ENCODE results near the gene PPTC7. TPM values are rescaled to one million over a fixed set of nuclear protein-coding genes. Genes with fewer than 3 reads are reported as not detected.
"Not testable (repeated sequence)": the region's sequence is repeated elsewhere in the genome, so short reads cannot be mapped to it uniquely, and the experiment has no call there.

Gene PPTC7
- total RNA-seq, 1 donor from 2014 or later: 13.3 TPM

DNA sequence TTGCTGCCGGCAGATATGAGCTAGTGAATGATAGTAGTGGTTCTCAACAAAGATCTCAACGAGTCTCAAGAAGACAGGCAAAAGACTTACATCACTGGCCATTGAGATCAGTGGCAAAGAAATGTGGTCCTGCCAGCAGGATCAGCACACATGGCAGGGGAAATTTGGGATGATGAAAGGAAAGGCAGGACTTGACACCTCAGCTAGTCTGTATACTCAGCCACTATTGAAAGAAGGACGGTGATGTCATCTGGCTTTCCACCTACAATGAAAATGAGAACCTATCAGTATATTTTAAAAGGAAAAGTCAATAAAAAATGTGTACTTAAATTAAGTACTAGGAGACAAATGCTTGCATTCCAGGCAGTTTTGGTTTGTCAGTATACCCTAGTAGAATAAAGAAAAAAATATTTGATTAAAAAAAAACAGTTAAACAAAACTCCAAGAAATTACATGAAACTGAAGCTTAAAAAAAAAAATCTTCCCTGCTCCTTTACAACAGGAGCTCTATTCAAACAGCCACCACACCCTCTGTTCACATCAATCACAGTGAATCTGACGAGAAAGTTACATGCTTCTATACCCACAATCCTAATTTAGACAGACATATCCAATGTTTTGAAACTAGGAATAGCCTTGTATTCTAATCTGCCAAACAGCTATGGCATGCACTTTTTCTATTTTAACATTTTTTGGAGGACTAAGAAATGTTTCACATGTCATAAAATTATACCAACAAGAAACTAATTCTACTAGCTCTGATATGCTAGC lies 46.1 kb downstream of the PPTC7 start:
- DNase-seq (ENCODE audit: low read depth, low spot score): no peak

DNA sequence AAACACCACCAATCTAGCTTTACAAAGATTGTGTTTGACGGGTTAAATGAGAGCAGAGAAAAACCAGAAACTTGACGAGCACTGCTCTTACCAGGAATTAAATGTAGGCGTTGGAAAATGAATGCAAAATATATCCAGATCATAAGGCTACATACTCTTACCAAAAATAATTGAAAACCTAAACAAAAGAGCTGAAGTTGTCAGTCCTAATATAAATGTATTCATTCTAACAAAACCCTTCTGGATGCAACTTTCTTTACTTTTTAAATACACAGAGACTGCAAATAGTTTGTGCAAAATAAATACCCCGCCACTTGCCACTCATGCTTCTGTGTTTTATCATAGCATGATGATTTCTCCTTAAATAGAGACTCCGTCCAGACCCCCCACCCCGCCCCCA lies 48.3 kb downstream of the PPTC7 start:
- DNase-seq (ENCODE audit: low read depth, low spot score): no peak

DNA sequence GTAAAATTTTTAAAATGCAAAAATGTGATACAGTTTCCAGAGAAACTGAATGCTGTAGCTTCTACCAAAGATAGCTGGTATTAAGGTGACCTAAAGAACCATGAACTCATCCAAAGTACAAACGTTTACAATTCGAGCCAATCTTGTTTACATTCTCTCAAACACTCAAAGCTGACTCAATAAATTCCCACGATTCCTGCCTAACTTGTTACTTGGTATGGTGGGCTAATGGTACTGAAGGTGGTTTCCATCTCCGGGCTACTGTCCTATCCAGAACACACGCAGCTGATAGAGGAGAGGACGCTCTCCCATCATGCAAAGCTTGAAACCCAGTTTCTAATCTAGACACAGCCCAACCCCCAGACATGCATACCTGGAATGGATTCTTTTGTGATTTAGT lies 49.5 kb downstream of the PPTC7 start:
- DNase-seq (ENCODE audit: low read depth, low spot score): no peak

DNA sequence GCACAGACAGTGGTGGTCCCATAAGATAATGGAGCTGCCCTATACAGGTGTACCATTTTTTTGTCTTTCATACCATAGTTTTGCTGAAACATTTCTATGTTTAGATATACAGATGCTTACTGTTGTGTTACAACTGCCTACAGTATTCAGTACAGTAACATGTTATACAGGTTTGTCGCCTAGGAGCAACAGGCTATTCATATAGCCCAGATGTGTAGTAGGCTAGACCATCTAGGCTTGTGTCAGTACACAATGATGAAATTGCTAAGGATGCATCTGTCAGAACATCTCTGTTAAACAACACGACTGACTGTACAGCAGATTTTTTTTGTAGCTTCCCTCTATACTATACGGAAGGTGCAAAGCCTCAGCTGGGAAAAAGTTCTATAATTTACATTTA lies 50.5 kb downstream of the PPTC7 start:
- no peak for DNase-seq (ENCODE audit: low read depth, low spot score)

DNA sequence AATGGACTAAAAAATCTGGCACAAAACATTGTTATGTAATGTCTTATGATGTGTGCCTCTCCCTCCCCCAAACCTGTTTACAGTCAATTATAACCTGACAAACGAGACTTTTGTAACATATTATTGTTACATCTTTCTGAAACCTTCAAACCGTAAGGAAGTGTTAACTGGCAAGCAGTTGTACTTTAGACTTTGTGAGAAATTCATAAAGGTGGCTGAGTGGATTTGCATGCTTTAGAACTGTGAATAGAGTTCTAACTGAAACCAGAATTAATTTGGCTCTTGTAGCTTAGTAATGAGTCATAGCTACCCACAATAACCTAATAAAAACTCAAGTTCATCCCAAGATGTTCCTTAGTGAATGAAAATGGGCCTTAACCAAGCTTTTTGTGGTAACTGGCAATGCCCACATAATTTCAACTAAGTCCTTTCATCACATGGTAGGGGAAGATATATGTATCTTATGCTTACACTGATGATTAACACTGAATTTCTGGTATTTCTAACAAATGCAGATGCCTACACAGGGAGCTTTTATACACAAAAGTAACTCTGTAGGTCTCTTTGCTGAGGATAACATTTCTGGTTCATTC lies 51.3 kb downstream of the PPTC7 start:
- DNase-seq (ENCODE audit: low read depth, low spot score): no peak

DNA sequence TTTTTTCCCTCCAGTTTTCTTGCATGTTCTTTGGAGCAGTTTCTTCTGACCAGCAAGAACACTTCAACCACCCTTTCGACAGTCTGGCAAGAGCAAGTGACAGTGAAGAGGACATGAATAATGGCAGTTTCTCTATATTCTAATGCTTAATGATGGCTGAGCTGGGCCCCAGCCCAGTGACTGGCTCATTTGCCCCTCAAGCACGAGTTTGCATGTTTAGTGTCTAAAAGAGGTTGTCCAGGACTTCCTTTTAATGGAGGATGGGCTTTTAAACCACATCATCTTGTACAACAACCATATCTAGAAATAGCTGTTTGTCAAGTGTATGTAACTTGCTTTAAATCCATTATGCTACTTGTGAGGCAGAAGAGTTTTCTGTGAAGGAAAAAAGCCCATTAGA lies 52.6 kb downstream of the PPTC7 start:
- no peak for DNase-seq (ENCODE audit: low read depth, low spot score)

DNA sequence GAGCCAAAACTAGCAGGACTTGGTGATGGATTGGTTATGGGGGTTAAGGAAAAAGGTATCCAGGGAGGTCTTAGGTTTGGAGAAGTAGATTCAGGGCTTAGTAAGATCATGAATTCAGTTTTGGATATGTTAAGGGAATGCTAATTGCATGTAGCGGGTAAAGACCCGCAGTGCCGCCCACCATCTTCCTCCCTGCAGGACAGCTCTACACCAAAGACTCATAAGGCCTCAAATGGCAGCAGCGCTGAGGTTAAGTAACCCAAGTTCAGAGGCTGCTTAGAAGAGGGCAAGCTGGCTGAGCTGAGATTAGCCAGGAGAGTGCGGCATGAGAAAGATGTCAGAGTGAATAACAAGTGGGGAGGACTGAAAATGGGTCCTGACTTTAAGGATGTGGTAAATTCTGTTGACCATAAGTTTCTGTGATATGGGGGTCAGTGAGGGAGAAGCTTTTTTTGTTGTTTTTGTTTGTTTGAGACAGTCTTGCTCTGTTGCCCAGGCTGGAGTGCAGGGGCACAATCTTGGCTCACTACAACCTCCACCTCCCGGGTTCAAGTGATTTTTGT lies 54.8 kb downstream of the PPTC7 start:
- no peak for DNase-seq (ENCODE audit: low read depth, low spot score)

DNA sequence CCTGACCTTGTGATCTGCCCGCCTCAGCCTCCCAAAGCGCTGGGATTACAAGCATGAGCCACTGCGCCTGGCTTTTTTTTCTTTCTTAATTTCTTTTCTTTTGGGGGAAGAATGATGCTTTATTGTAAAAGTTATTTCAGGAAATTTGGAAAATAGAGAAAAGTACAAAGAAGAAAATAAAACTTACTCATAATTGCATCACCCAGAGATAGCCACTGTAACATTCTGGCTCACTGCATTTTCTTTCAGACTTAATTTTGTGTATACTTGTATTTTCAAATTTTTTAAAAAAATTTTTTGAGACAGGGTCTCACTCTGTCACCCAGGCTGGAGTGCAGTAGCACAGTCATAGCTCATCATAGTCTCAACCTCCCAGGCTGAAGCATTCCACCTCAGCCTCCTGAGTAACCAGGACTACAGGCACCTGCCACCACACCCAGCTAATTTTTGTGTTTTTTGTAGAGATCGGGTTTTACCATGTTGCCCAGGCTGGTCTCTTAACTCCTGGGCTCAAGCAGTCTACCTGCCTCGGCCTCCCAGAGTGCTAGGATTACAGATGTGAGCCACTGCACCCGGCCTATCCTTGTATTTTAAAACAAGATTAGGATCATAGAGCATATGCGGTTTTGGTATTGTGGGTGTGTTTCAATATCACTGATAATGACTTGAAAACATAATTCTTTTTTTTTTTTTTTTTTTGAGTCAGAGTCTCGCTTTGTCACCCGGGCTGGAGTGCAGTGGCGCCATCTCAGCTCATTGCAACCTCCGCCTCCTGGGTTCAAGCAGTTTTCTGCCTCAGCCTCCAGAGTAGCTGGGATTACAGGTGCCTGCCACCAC lies 62.0 kb downstream of the PPTC7 start:
- not testable (repeated sequence) for DNase-seq (ENCODE audit: low read depth, low spot score)

DNA sequence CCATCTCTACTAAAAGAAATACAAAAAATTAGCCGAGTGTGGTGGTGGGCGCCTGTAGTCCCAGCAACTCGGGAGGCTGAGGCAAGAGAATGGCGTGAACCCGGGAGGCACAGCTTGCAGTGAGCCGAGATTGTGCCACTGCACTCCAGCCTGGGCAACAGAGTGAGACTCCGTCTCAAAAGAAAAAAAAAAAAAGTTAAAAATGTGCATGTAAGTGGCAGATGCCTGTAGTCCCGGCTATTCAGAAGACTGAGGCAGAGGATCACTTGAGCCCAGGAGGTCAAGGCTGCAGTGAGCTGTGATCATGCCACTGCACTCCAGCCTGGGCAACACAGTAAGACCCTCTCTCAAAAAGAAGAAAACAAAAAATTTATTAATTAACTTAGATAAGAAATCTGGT lies 65.1 kb downstream of the PPTC7 start:
- DNase-seq (ENCODE audit: low read depth, low spot score): not testable (repeated sequence)

DNA sequence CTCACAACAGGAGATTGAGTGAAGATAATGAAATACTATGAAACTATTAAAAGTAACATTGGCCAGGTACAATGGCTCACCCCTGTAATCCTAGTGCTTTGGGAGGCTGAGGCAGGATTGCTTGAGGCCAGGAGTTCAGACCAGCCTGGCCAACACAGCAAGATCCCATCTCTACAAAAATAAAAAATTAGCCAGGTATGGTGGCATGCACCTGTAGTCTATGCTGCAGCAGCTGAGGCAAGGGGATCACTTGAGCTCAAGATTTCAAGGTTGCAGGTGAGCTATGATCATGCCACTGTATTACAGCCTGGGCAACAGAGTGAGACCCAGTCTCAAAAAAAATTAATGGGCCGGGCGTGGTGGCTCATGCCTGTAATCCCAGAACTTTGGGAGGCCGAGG lies 66.1 kb downstream of the PPTC7 start:
- DNase-seq (ENCODE audit: low read depth, low spot score): no peak

DNA sequence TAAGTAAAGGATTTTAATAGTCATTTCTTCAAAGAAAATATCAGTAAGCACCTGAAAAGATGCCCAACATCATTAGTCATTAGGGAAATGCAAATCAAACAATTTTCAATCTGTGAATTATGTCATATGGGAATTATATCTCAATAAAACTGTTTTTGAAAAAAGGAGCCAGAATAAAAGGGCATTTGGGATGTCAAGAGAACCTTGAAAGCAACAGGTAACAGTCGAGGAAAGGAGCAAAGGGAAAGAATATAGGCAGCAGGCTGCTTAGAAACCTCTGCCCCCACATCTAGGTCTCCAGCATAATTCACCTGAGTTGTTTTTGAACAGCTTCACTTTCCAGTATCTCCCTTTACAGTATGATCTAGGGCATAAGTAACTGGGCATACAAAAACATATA lies 68.8 kb downstream of the PPTC7 start:
- DNase-seq (ENCODE audit: low read depth, low spot score): no peak

DNA sequence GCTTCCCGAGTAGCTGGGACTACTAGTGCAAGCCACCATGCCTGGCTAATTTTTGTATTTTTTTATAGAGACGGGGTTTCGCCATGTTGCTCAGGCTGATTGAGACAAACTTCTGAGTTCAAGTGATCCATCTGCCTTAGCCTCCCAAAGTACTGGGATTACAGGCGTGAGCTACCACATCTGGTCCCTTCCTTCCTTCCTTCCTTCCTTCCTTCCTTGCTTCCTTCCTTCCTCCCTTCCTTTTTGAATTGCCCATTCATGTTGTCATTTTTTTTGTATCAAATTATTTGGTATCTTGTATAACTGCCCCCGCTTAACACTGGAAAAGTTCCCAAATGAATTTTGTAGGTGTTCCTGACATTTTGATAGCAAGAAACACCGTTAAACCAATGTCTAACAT lies 69.3 kb downstream of the PPTC7 start:
- DNase-seq (ENCODE audit: low read depth, low spot score): no peak

DNA sequence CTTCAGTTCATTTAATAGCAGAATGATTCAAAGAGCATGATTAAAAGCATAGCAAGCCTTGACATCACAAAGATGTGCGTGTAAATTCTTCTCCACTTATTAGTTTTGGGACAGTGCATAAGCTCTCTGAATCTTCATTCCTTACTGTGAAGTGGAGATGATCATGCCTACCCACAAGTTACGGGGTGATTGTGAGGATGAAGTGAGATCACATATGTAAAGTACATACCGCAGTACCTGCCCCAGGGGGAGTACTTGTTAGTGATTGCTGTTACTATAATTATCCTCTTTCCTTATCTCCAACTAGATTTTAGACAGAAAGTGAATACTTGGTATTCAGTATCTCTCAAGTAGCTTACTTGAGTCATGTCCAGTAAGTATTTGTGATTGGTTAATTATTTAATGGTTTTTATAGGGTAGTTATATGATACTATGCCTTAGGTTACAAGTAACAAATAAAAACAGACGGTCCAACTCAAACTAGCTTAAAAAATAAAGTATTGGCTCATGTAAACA lies 75.0 kb downstream of the PPTC7 start:
- no peak for DNase-seq (ENCODE audit: low read depth, low spot score)

DNA sequence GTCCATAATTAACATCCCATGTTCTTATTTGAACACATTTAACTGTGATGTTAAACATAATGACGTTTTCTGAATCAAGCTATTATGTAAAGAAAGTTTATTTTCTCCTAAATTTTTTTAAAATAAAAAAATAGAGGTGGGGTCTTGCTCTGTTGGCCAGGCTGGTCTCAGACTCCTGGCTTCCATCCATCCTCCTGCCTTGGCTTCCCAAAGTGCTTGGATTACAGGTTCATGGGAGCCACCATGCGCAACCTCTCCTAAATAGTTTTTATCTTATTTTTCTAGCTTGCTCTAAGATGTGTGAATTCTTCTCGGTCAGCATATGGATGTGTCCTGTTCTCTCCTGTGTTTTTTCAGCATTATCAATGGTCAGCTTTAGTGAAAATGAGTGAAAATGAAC lies 77.8 kb downstream of the PPTC7 start:
- DNase-seq (ENCODE audit: low read depth, low spot score): no peak

DNA sequence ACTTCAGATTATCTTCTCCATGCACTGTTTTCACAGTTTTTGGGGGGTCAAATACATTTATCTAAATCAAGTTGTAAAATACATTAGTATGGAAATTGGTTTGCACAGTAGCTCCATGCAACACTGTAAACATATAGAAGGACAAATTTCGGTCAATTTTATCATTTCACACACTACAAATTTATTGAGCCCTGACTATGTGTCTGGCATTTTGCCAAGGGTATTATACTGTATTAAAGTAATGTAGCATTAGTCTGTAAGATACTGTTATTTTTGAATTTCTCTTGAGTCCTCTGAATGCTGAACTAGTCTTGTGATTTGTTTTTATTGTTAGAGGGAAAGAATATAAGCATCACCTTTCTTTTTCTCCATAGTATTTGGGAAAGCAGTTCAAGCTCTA lies 79.7 kb downstream of the PPTC7 start:
- no peak for DNase-seq (ENCODE audit: low read depth, low spot score)

DNA sequence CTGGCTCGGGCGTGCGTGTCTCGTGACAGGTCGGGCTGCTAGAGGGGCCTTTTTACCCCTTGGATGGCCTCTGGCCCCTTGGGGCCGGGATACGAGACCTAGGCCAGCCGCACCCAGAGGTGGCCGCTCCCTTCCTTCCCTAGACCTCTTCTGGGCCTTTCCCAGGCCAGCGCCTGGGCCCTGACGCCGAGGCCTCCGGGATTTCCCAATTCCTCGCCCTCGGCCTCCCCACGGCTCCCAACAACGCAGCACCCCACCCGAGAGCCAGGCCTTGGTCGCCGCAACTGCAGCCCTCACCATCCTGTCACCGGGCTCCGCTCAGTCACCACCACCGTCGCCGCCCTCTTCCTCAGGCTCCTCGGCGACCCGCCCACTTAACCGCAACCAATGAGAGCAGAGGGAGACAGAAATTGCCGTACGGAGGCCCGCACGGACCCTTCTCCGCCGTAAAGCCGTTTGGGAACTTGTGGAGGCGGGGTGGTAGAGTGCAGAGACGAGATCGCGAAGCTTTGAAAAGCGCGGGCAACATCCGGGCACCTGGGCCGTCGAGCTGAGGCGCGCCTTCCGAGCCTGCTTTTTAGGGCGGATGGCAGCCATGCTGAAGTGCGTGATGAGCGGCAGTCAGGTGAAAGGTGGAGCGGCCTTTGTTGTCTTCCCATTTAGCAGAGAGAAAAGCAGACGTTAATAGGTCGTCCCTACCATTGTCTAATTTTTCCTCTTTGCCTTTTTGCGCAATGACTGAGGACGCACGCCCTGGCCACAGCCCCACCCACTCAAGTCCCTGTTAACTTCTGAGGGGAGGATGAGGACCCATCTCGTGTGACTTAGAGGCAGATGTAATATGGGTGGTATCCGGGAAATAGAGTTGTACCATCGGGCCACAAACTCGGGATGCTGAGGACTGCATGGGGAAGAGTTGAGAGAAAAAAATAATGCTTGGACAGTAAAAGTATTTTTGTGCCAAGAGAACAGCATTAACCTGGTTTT lies 81.1 kb downstream of the PPTC7 start, which contains the start of the genes RAD9B and VPS29:
Gene RAD9B (plus strand): TSS at position 580 of the 987 bp plus-strand sequence. CDS start 7 bp downstream, at position 587.
Gene VPS29 (minus strand): TSS at position 360 of the 987 bp plus-strand sequence. CDS start 60 bp downstream, at position 300.
- DNase-seq (ENCODE audit: low read depth, low spot score): peak; percentile 93

DNA sequence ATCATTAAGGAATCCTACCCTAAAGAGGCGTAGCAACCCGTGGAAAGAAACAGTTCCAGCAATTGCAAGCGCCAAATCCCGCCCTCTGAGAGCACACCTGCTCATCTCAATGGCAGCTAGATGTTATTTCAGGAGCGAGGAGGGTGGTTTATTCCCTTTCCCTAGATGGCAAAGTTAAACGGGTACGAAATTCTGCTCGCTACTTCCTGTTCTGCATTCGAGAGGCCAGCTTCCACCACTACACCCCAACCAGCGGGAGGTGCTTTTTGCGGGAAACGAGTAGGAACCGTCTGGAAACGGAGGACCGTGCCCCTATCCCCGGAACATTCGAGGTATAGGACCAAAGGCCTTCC lies 81.7 kb downstream of the PPTC7 start:
- DNase-seq (ENCODE audit: low read depth, low spot score): no peak

DNA sequence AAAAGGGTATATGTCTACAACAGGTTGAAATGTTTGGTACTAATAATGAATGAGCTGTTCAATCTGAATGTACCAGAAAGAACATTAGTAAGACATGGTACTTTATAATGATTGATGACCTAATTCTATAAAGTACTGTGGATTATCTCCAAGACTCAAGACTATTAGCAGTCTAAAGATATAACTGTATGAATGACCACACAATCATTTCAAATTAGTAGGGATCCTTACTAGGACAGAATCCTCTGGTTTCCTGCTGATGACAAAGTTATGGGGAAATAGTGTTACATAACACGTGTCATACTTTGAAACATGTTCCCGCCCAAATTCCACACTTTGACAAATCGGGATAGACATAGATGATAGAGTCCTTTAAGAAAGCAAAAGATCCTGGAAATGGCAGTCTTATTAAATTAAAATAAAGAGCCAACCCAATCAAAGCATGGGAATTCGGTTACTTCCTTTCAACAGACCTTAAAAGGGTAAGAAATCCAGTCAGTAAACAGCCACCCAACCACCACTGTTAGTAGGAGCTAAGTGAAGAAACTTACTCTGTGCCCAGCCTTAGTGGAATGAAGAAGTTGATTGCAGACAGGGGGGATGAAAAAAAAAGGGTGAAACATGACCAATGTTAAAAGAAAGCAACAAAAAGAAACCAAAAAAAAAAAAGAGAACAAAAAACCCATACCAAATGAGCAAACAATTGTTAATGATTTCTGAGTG lies 84.0 kb downstream of the PPTC7 start:
- DNase-seq (ENCODE audit: low read depth, low spot score): no peak
